Stimulated activated CD4-positive, alpha-beta T cell treated with anti-CD3 and anti-CD28 coated beads, Interleukin-2, amount 100 ng/mL, for 48 hours (primary cell): ENCODE results near the gene ORM2.

Experiments used
- DNase-seq, 2 donors: peaks; one replicate each; pipeline ENCODE4 v3.0.0-alpha.2; 2020

ORM2 gene

GRCh38 chr9:114355821-114356220, 26.2 kb downstream of the ORM2 start:
- no peak for DNase-seq

- DNase-seq, result no peak
Observed at GRCh38 chr9:114356792-114357191, 27.1 kb downstream of the ORM2 start.

GRCh38 chr9:114357360-114357759, 27.7 kb downstream of the ORM2 start:
- DNase-seq, result no peak

- no peak for DNase-seq
Observed at GRCh38 chr9:114357911-114358328, 28.3 kb downstream of the ORM2 start.

GRCh38 chr9:114359801-114360200, 30.1 kb downstream of the ORM2 start:
- DNase-seq, result no peak

GRCh38 chr9:114361542-114361941, 31.9 kb downstream of the ORM2 start:
- DNase-seq, result no peak

- DNase-seq, result no peak
Observed at GRCh38 chr9:114362394-114362793, 32.7 kb downstream of the ORM2 start.

GRCh38 chr9:114363424-114363823, 33.8 kb downstream of the ORM2 start:
- DNase-seq, result no peak

GRCh38 chr9:114364134-114365041, 34.7 kb downstream of the ORM2 start:
- no peak for DNase-seq

- DNase-seq, result no peak
Observed at GRCh38 chr9:114365194-114365593, 35.5 kb downstream of the ORM2 start.

- no peak for DNase-seq
Observed at GRCh38 chr9:114366334-114367128, 36.9 kb downstream of the ORM2 start.

GRCh38 chr9:114367366-114367765, 37.7 kb downstream of the ORM2 start:
- DNase-seq, result no peak

- DNase-seq, result no peak
Observed at GRCh38 chr9:114367772-114368569, 38.3 kb downstream of the ORM2 start.

- no peak for DNase-seq
Observed at GRCh38 chr9:114369216-114370130, 39.8 kb downstream of the ORM2 start.

- no peak for DNase-seq
Observed at GRCh38 chr9:114370251-114370967, 40.7 kb downstream of the ORM2 start.

GRCh38 chr9:114370968-114371320, 41.3 kb downstream of the ORM2 start:
- no peak for DNase-seq

- no peak for DNase-seq
Observed at GRCh38 chr9:114371343-114371944, 41.8 kb downstream of the ORM2 start.

- DNase-seq, result no peak
Observed at GRCh38 chr9:114371973-114372917, 42.6 kb downstream of the ORM2 start.

GRCh38 chr9:114372921-114373448, 43.3 kb downstream of the ORM2 start:
- DNase-seq, result peak in 1 of 2 donors; percentile 59
